Pancreas (tissue), 10 donors: Measurements from ENCODE around the gene CD247. TPM values are rescaled to one million over a fixed set of nuclear protein-coding genes. Genes with fewer than 3 reads are reported as not detected.

Experiments
- ATAC-seq, 4 donors: fragments of 200-7000 bp; cut with Tn5 transposase; one replicate each; pipeline versions ENCODE4 v1.8.0 to v1.9.1; 2020; ENCODE audit warnings: mild to moderate bottlenecking in 4 of 4, moderate library complexity in 4 of 4
- DNase-seq, 6 donors: peaks; one replicate each; pipeline ENCODE4 v3.0.0-alpha.2; 2020
- FAIRE-seq: peaks from 2 replicates; lab custom pipeline; 2012; peaks lifted over from hg19 to GRCh38; lab: Jason Lieb, UNC
- H3K27ac ChIP-seq, 4 donors: fragments of 200-600 bp; sonication (generic); 1 replicate in 3 of 4; 2 replicates in 1 of 4; pipeline versions ENCODE4 v1.5.0 to v1.8.0; 2020
- H3K27me3 ChIP-seq, 4 donors: fragments of 200-600 bp; one replicate each; pipeline ENCODE4 v1.8.0; 2021
- H3K36me3 ChIP-seq, 3 donors: fragments of 200-600 bp; sonication (generic) in 1 of 3; one replicate each; pipeline versions ENCODE4 v1.5.0 to v1.8.0; 2020 to 2021
- H3K4me1 ChIP-seq, 3 donors: fragments of 200-600 bp; one replicate each; pipeline ENCODE4 v1.8.0; 2021
- H3K4me3 ChIP-seq, 4 donors: fragments of 200-600 bp; sonication (generic) in 2 of 4; one replicate each; pipeline versions ENCODE4 v1.5.0 to v1.8.0; 2020 to 2021
- H3K9me3 ChIP-seq, 4 donors: fragments of 200-600 bp; one replicate each; pipeline ENCODE4 v1.8.0; 2021
- WGBS, 2 donors: extraction: QIAGEN DNeasy Blood & Tissue Kit; methylation state at CpG; one replicate each; pipeline ENCODE4 v1.1.7; 2013; 5-methylcytosine and 5-hydroxymethylcytosine counted together
- intact Hi-C, 3 donors: fragments of 100-400 bp; cut with DNase I; formaldehyde crosslinking; loops; one replicate each; pipeline versions ENCODE4 v1.11.1 to v1.14.2; 2022
- polyA plus RNA-seq, 2 donors: library from polyadenylated mRNA; stranded (reverse); fragments of 200-250 nt; gene quantifications; one replicate each; pipeline ENCODE4 v1.2.3, GENCODE V29; 2013
- total RNA-seq, 6 donors: library from RNA; stranded (reverse); fragmentation: NEBNext Ultra II Directional in 4 of 6; extraction: Animal tissue kit (Norgen Biotek cat#: 25700) in 4 of 6; gene quantifications; one replicate each; pipeline versions ENCODE4 v1.2.1 to v1.2.4, GENCODE V29; 2021 to 2023
- TF ChIP-seq, protein P1 (sequence below), 4 donors: fragments of 200-600 bp; sonication (generic) in 3 of 4; IDR thresholded peaks; one replicate each; pipeline versions ENCODE4 v1.5.0 to v1.8.0; 2021; ENCODE audit warnings: antibody characterized with exemption in 4 of 4
- donor health status: healthy with polysubstance abuse.
- donor health status: DM: no; HTN: no; CAD: no; lungs with moderate emphysema.
- donor health status: DM: no; HTN: no; CAD: no.
- donor health status: control.
- donor health status: control.
- donor health status: Bipolar disorder and iron deficiency.
- donor health status: DM: yes; HTN: yes; CAD: no.
- donor health status: DM: no; HTN: no; CAD: no.
- donor health status: DM: no; HTN: no; CAD: no.
- donor health status: DM: yes; HTN: yes; CAD: no.

CD247 gene
- total and polyA plus RNA-seq, 8 donors: 0.14 to 0.95 (median 0.56) TPM; not detected in 1

GRCh38 chr1:167473761-167474160 is 44.6 kb downstream of the CD247 start:
- H3K27ac ChIP-seq: no peak overlapping the region
- H3K4me1 ChIP-seq: no peaks in the 10 kb centered on the region
- DNase-seq (no peak), FAIRE-seq (no peak), ATAC-seq (no peak)
- H3K9me3 ChIP-seq: no peaks in the 10 kb centered on the region
- TF ChIP-seq, protein P1, sequence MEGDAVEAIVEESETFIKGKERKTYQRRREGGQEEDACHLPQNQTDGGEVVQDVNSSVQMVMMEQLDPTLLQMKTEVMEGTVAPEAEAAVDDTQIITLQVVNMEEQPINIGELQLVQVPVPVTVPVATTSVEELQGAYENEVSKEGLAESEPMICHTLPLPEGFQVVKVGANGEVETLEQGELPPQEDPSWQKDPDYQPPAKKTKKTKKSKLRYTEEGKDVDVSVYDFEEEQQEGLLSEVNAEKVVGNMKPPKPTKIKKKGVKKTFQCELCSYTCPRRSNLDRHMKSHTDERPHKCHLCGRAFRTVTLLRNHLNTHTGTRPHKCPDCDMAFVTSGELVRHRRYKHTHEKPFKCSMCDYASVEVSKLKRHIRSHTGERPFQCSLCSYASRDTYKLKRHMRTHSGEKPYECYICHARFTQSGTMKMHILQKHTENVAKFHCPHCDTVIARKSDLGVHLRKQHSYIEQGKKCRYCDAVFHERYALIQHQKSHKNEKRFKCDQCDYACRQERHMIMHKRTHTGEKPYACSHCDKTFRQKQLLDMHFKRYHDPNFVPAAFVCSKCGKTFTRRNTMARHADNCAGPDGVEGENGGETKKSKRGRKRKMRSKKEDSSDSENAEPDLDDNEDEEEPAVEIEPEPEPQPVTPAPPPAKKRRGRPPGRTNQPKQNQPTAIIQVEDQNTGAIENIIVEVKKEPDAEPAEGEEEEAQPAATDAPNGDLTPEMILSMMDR (IDR thresholded peaks at IDR 0.05): no peak
- H3K4me3 ChIP-seq: no peak overlapping the region
- intact Hi-C loops: no loop called here
- H3K27me3 ChIP-seq: no peaks in the 10 kb centered on the region
- 56 to 60% methylated on average over 5 of the region's 5 CpGs for WGBS, 2 donors
- H3K36me3 ChIP-seq: no peaks in the 10 kb centered on the region

GRCh38 chr1:167472752-167473521 is 45.4 kb downstream of the CD247 start:
- no peak for FAIRE-seq
- Histone ChIP-seq H3K9me3 (no peaks in the 10 kb centered on the region), H3K4me3 (no peak overlapping the region), H3K27me3 (no peaks in the 10 kb centered on the region), H3K4me1 (no peaks in the 10 kb centered on the region), H3K36me3 (no peaks in the 10 kb centered on the region), H3K27ac (no peak overlapping the region)
- 83 to 89% methylated on average over 10 of the region's 10 CpGs for WGBS, 2 donors
- no peak for DNase-seq
- intact Hi-C loops: no loop called here
- TF ChIP-seq, protein P1 (IDR thresholded peaks at IDR 0.05): no peak
- no peak for ATAC-seq

GRCh38 chr1:167471568-167471967 is 46.8 kb downstream of the CD247 start:
- Histone ChIP-seq H3K36me3 (no peaks in the 10 kb centered on the region), H3K27ac (no peak overlapping the region), H3K4me3 (no peak overlapping the region), H3K9me3 (no peaks in the 10 kb centered on the region), H3K4me1 (no peaks in the 10 kb centered on the region), H3K27me3 (no peaks in the 10 kb centered on the region)
- intact Hi-C loops: no loop called here
- 73 to 79% methylated on average over 5 of the region's 5 CpGs for WGBS, 2 donors
- TF ChIP-seq, protein P1 (IDR thresholded peaks at IDR 0.05): no peak
- FAIRE-seq (no peak), ATAC-seq (no peak), DNase-seq (no peak)

DNA sequence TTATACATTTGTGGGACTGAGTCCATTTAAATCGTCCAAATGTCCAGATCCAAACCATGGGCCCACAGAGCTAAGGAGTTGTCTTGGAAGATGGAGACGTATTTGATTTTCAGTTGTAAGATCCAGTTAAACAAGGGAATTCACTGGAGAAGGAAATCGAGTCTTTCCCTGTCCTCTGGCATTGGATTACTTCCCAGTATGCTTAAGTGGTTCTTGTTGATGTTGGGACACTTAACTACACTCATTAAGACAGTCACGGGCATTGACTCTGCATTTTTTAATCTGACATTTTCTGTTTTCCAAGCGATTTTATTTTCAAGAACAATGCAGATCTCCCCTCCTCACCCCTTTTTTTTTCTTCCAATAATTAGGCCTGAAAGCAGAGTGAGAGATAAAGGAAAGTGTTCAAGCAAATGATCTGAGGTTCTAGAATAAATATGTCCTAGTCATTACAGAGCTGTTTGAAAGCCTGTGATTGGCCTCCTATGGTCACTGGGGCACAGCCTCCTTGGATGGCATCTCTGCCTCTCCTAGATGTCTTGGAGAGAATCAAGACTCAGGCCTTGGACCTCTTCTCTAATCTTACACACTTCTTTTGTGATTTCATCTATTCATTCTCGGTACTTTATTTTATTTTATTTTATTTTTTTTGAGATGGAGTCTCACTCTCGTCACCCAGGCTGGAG is 48.9 kb downstream of the CD247 start:
- TF ChIP-seq, protein P1 (IDR thresholded peaks at IDR 0.05): no peak
- DNase-seq (no peak), ATAC-seq (no peak), FAIRE-seq (no peak)
- 73 to 77% methylated on average over 7 of the region's 7 CpGs for WGBS, 2 donors
- no peaks in the 10 kb centered on the region for H3K36me3 ChIP-seq
- no peak overlapping the region for H3K4me3 ChIP-seq
- H3K4me1 ChIP-seq: no peaks in the 10 kb centered on the region
- H3K27ac ChIP-seq: no peak overlapping the region
- intact Hi-C loops: no loop called here
- no peaks in the 10 kb centered on the region for H3K27me3 ChIP-seq
- H3K9me3 ChIP-seq: no peaks in the 10 kb centered on the region

DNA sequence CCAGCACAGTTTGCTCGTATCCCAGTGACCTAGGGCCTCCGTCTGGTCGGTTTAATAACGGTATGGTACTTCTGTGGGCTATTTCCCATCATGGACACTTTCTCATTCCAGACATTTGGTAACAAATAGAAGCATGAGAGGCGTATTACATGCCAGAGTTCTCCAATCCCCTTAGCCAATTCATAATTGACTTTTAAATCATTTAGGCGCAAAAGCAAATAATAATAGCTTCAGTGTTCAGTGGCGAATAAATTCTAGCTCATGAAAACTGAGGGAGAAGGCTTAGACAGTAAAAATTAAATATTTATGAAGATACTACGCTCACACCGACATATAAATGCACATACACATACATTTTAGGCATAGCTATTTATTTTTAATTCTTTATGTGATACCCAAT is 50.6 kb downstream of the CD247 start:
- intact Hi-C loops: no loop called here
- no peak for DNase-seq
- TF ChIP-seq, protein P1 (IDR thresholded peaks at IDR 0.05): no peak
- 65 to 80% methylated on average over 9 of the region's 9 CpGs for WGBS, 2 donors
- Histone ChIP-seq H3K27me3 (no peaks in the 10 kb centered on the region), H3K9me3 (no peaks in the 10 kb centered on the region), H3K4me1 (no peaks in the 10 kb centered on the region), H3K27ac (no peak overlapping the region), H3K4me3 (no peak overlapping the region), H3K36me3 (no peaks in the 10 kb centered on the region)
- no peak for FAIRE-seq
- no peak for ATAC-seq
